GM12872 (cell line): ENCODE results near the gene CCDC197.

Source experiments
- CTCF ChIP-seq: IDR thresholded peaks from 3 replicates; pipeline ENCODE4 v1.5.1; 2011; ENCODE audit warnings: low read depth, mild to moderate bottlenecking, low read length, moderate library complexity; ENCODE audit not compliant: insufficient read depth

Gene CCDC197

GRCh38 chr14:93962701-93963601 lies 34.1 kb upstream of the CCDC197 start:
- TF ChIP-seq CTCF: no peak

- TF ChIP-seq CTCF: no peak
Measured at GRCh38 chr14:93963692-93964091, 33.4 kb upstream of the CCDC197 start.

GRCh38 chr14:93964281-93964680 lies 32.8 kb upstream of the CCDC197 start:
- no peak for TF ChIP-seq CTCF

GRCh38 chr14:93964820-93965286 lies 32.2 kb upstream of the CCDC197 start:
- no peak for TF ChIP-seq CTCF

- no peak for TF ChIP-seq CTCF
Measured at GRCh38 chr14:93965287-93965821, 31.7 kb upstream of the CCDC197 start.

GRCh38 chr14:93965946-93966474 lies 31.1 kb upstream of the CCDC197 start:
- TF ChIP-seq CTCF: no peak

GRCh38 chr14:93967637-93968250 lies 29.4 kb upstream of the CCDC197 start:
- TF ChIP-seq CTCF: no peak
